ENCODE results near the gene PLAC1.

The PLAC1 gene

GRCh38 chrX:134670134-134670924 is 12.1 kb upstream of the PLAC1 start:
- no peak for DNase-seq

- DNase-seq, result no peak
Observed at GRCh38 chrX:134669378-134670098, 11.3 kb upstream of the PLAC1 start.

GRCh38 chrX:134664202-134664601 is 5.9 kb upstream of the PLAC1 start:
- no peak for DNase-seq

GRCh38 chrX:134661295-134661694 is 3.0 kb upstream of the PLAC1 start:
- no peak for DNase-seq

GRCh38 chrX:134660627-134661026 is 2.4 kb upstream of the PLAC1 start:
- no peak for DNase-seq

GRCh38 chrX:134659761-134660160 is 1.5 kb upstream of the PLAC1 start:
- DNase-seq, result no peak

GRCh38 chrX:134658760-134659023 is 421 bp upstream of the PLAC1 start:
- no peak for DNase-seq

GRCh38 chrX:134654398-134655012 is 3.8 kb downstream of the PLAC1 start:
- DNase-seq, result no peak

- DNase-seq, result no peak
Observed at GRCh38 chrX:134653835-134654234, 4.4 kb downstream of the PLAC1 start.

GRCh38 chrX:134650701-134651100 is 7.6 kb downstream of the PLAC1 start:
- DNase-seq, result no peak

- no peak for DNase-seq
Observed at GRCh38 chrX:134649770-134650169, 8.5 kb downstream of the PLAC1 start.

GRCh38 chrX:134647477-134647877 is 10.8 kb downstream of the PLAC1 start:
- DNase-seq, result no peak

GRCh38 chrX:134646691-134647090 is 11.6 kb downstream of the PLAC1 start:
- no peak for DNase-seq

GRCh38 chrX:134645936-134646543 is 12.2 kb downstream of the PLAC1 start:
- no peak for DNase-seq

- DNase-seq, result no peak
Observed at GRCh38 chrX:134642386-134642785, 15.9 kb downstream of the PLAC1 start.

GRCh38 chrX:134641346-134641745 is 16.9 kb downstream of the PLAC1 start:
- DNase-seq, result no peak

- DNase-seq, result no peak
Observed at GRCh38 chrX:134640914-134641313, 17.4 kb downstream of the PLAC1 start.

- DNase-seq, result peak in 2 of 58 donors; percentile 0 to 7
Observed at GRCh38 chrX:134636851-134637250, 21.4 kb downstream of the PLAC1 start.

- no peak for DNase-seq
Observed at GRCh38 chrX:134634691-134635090, 23.6 kb downstream of the PLAC1 start.

GRCh38 chrX:134633832-134634231 is 24.4 kb downstream of the PLAC1 start:
- no peak for DNase-seq

GRCh38 chrX:134633394-134633793 is 24.9 kb downstream of the PLAC1 start:
- no peak for DNase-seq

GRCh38 chrX:134632355-134632754 is 25.9 kb downstream of the PLAC1 start:
- DNase-seq, result no peak

All from anterior cingulate cortex (tissue), 58 donors.